Upper lobe of left lung (tissue), 6 donors: ENCODE data around the gene ARNT2. TPM values are rescaled to one million over a fixed set of nuclear protein-coding genes. Genes with fewer than 3 reads are reported as not detected.

Experiments used
- ATAC-seq, 2 donors: fragments of 200-7000 bp; cut with Tn5 transposase; one replicate each; pipeline ENCODE4 v1.9.1; 2022; ENCODE audit warnings: mild to moderate bottlenecking in 2 of 2, moderate library complexity in 2 of 2; ENCODE audit not compliant: low FRiP score in 2 of 2
- DNase-seq, 2 donors: peaks; one replicate each; pipeline ENCODE4 v3.0.0-alpha.2; 2019 to 2020
- H3K27ac ChIP-seq, 4 donors: fragments of 200-600 bp; sonication (generic); one replicate each; pipeline ENCODE4 v1.5.1; 2016 to 2019
- H3K27me3 ChIP-seq, 4 donors: fragments of 200-600 bp; sonication (generic); one replicate each; pipeline ENCODE4 v1.5.1; 2017 to 2019
- H3K36me3 ChIP-seq, 4 donors: fragments of 200-600 bp; sonication (generic); one replicate each; pipeline ENCODE4 v1.5.1; 2016 to 2019
- H3K4me1 ChIP-seq, 4 donors: fragments of 200-600 bp; sonication (generic); one replicate each; pipeline ENCODE4 v1.5.1; 2018 to 2019
- H3K4me3 ChIP-seq, 4 donors: fragments of 200-600 bp; sonication (generic); one replicate each; pipeline ENCODE4 v1.5.1; 2017 to 2019; ENCODE audit warnings: mild to moderate bottlenecking in 2 of 4, moderate library complexity in 1 of 4
- H3K9me3 ChIP-seq, 4 donors: fragments of 200-600 bp; sonication (generic); one replicate each; pipeline ENCODE4 v1.5.1; 2018 to 2019
- EP300 ChIP-seq, 4 donors: sonication (generic); formaldehyde crosslinking; IDR thresholded peaks; one replicate each; pipeline ENCODE4 v1.5.1; 2017; ENCODE audit warnings: antibody characterized with exemption in 4 of 4, control low read depth in 2 of 4
- POLR2A ChIP-seq, 4 donors: fragments of 450-650 bp; IDR thresholded peaks; one replicate each; pipeline ENCODE4 v1.5.1; 2016 to 2017; ENCODE audit warnings: antibody characterized with exemption in 4 of 4, mild to moderate bottlenecking in 2 of 4
- POLR2AphosphoS5 ChIP-seq, 2 donors: sonication (generic); formaldehyde crosslinking; IDR thresholded peaks; one replicate each; pipeline ENCODE4 v1.5.1; 2017; ENCODE audit warnings: antibody characterized with exemption in 2 of 2
- WGBS, 2 donors: methylation state at CpG; one replicate each; pipeline ENCODE4 v1.1.5; 2017 to 2018; 5-methylcytosine and 5-hydroxymethylcytosine counted together
- total RNA-seq, 6 donors: library from RNA; depleted of rRNA in 4 of 6; stranded (reverse); fragments of >200 nt in 4 of 6; gene quantifications; one replicate each; pipeline versions ENCODE4 v1.1.0 to v1.2.1, GENCODE V29; 2016 to 2021
- TF ChIP-seq, protein P1 (sequence below), 6 experiments: fragments of 450-650 bp in 4 of 6; fragments of 200-600 bp in 2 of 6; sonication (generic) in 2 of 6; IDR thresholded peaks; one replicate each; pipeline ENCODE4 v1.5.1; 2016 to 2019; ENCODE audit warnings: antibody characterized with exemption in 6 of 6
- donor health status: DM: no; HTN: no; CAD: no; lungs with moderate emphysema.
- donor health status: DM: no; HTN: yes; CAD: no; lungs with severe emphysema.

ARNT2 gene
- 10 to 100 TPM in 3 of 6 donors, 1 to 10 TPM in 3; 4.7 to 26.9 (median 8.4) TPM for total RNA-seq

GRCh38 chr15:80404057-80404760 is at the start of gene ARNT2:
ARNT2 (plus strand) TSS chr15:80404382; CDS start chr15:80404516, 134 bp downstream.
- H3K27ac ChIP-seq, result peak within 1 kb of the TSS in 2 of 4 donors; percentile 35 to 63
- no peaks in the 10 kb centered on the region for H3K9me3 ChIP-seq
- DNase-seq, result peak in 1 of 2 donors; percentile 89
- 4% methylated on average over 44 of the region's 102 CpGs; no CpG with 5 or more reads in 1 of the 2 donors for WGBS, 2 donors
- peak; percentile 38 to 75 for ATAC-seq
- peak within 1 kb of the TSS in 3 of 4 donors; percentile 59 to 62 (median 59) for H3K4me3 ChIP-seq
- H3K4me1 ChIP-seq, result peaks cover 7 to 19% (median 9%) of the 10 kb centered on the region in 4 donors
- TF ChIP-seq POLR2AphosphoS5 (IDR thresholded peaks at IDR 0.05) (no peak), POLR2A (IDR thresholded peaks at IDR 0.05) (peak in 1 of 4 donors; percentile 13)
- H3K27me3 ChIP-seq, result peaks cover 0 to 20% (median 6%) of the 10 kb centered on the region in 4 donors
- H3K36me3 ChIP-seq, result no peaks in the 10 kb centered on the region

GRCh38 chr15:80367094-80367493 is 37.1 kb upstream of the ARNT2 start:
- Histone ChIP-seq H3K27ac (no peak overlapping the region), H3K9me3 (peaks cover 8 to 38% (median 29%) of the 10 kb centered on the region in 4 donors), H3K36me3 (no peaks in the 10 kb centered on the region), H3K4me1 (no peaks in the 10 kb centered on the region), H3K4me3 (no peak overlapping the region), H3K27me3 (no peaks in the 10 kb centered on the region)
- ATAC-seq, result no peak
- DNase-seq, result no peak
- TF ChIP-seq, protein P1, sequence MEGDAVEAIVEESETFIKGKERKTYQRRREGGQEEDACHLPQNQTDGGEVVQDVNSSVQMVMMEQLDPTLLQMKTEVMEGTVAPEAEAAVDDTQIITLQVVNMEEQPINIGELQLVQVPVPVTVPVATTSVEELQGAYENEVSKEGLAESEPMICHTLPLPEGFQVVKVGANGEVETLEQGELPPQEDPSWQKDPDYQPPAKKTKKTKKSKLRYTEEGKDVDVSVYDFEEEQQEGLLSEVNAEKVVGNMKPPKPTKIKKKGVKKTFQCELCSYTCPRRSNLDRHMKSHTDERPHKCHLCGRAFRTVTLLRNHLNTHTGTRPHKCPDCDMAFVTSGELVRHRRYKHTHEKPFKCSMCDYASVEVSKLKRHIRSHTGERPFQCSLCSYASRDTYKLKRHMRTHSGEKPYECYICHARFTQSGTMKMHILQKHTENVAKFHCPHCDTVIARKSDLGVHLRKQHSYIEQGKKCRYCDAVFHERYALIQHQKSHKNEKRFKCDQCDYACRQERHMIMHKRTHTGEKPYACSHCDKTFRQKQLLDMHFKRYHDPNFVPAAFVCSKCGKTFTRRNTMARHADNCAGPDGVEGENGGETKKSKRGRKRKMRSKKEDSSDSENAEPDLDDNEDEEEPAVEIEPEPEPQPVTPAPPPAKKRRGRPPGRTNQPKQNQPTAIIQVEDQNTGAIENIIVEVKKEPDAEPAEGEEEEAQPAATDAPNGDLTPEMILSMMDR (IDR thresholded peaks at IDR 0.05), result no peak
- no peak for TF ChIP-seq POLR2A (IDR thresholded peaks at IDR 0.05)
- no peak for TF ChIP-seq EP300 (IDR thresholded peaks at IDR 0.05)
- TF ChIP-seq POLR2AphosphoS5 (IDR thresholded peaks at IDR 0.05), result no peak
- WGBS, 2 donors, result 78 to 79% methylated on average over 3 of the region's 3 CpGs

DNA sequence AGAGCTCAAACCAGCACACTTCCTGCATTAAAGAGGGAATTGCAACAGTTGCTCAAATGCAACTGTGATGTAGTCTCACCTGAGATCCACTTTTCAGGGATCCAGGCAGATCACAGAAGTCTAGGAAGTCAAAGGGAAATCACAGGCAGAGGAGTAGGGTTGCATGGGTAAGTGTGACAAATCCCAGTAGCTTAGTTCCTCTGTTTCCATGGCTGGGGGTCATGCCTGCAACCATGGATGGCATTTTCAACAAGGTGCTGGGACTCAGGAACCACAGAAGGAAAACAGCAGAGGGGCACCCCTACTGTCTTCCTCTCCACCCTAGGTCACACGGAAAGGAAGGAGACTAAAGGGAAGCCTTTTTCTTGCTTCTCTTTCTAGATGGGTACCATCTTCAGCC is 36.5 kb upstream of the ARNT2 start:
- ATAC-seq, result no peak
- no peak for DNase-seq
- H3K27me3 ChIP-seq, result no peaks in the 10 kb centered on the region
- TF ChIP-seq, protein P1 (IDR thresholded peaks at IDR 0.05), result no peak
- TF ChIP-seq POLR2A (IDR thresholded peaks at IDR 0.05) (no peak), POLR2AphosphoS5 (IDR thresholded peaks at IDR 0.05) (no peak), EP300 (IDR thresholded peaks at IDR 0.05) (no peak)
- peaks cover 8 to 38% (median 29%) of the 10 kb centered on the region in 4 donors for H3K9me3 ChIP-seq
- no peak overlapping the region for H3K4me3 ChIP-seq
- no peaks in the 10 kb centered on the region for H3K4me1 ChIP-seq
- 64 to 70% methylated on average over 1 of the region's 1 CpG for WGBS, 2 donors
- H3K27ac ChIP-seq, result no peak overlapping the region
- H3K36me3 ChIP-seq, result no peaks in the 10 kb centered on the region

- Histone ChIP-seq H3K27ac (no peak overlapping the region), H3K27me3 (no peaks in the 10 kb centered on the region), H3K4me1 (no peaks in the 10 kb centered on the region), H3K36me3 (no peaks in the 10 kb centered on the region), H3K4me3 (no peak overlapping the region), H3K9me3 (peaks cover 8 to 29% (median 21%) of the 10 kb centered on the region in 4 donors)
- TF ChIP-seq EP300 (IDR thresholded peaks at IDR 0.05), result no peak
- TF ChIP-seq, protein P1 (IDR thresholded peaks at IDR 0.05), result no peak
- no peak for TF ChIP-seq POLR2AphosphoS5 (IDR thresholded peaks at IDR 0.05)
- TF ChIP-seq POLR2A (IDR thresholded peaks at IDR 0.05), result no peak
- DNase-seq, result no peak
- no peak for ATAC-seq
- 82 to 93% methylated on average over 2 of the region's 2 CpGs for WGBS, 2 donors
These were observed 32.3 kb upstream of the ARNT2 start for GRCh38 chr15:80371924-80372323.

DNA sequence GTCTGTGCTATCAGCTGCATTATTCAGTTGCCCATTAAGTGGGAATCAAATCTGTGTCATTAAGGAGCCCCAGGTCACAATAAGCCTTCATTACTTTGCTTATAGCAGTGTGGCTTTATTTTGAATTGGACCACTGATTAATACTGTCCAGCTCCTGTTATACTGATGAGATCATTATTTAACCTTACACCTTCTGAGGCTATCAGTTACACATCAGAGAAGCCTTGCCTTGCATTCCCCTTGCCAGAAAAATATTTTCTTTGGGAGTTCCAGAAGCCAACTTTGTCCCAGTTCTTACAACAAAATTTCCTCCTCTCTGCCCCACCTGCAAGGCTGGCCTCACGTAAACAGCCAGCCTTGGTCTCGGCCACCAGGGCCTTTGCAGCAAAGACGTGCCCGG is 29.7 kb upstream of the ARNT2 start:
- WGBS, 2 donors, result 65 to 71% methylated on average over 4 of the region's 4 CpGs
- DNase-seq, result no peak
- H3K9me3 ChIP-seq, result peaks cover 0 to 4% (median under 1%) of the 10 kb centered on the region in 4 donors
- no peaks in the 10 kb centered on the region for H3K4me1 ChIP-seq
- H3K27ac ChIP-seq, result no peak overlapping the region
- H3K36me3 ChIP-seq, result no peaks in the 10 kb centered on the region
- ATAC-seq, result no peak
- H3K27me3 ChIP-seq, result no peaks in the 10 kb centered on the region
- no peak for TF ChIP-seq EP300 (IDR thresholded peaks at IDR 0.05)
- TF ChIP-seq, protein P1 (IDR thresholded peaks at IDR 0.05), result no peak
- no peak for TF ChIP-seq POLR2A (IDR thresholded peaks at IDR 0.05)
- no peak for TF ChIP-seq POLR2AphosphoS5 (IDR thresholded peaks at IDR 0.05)
- H3K4me3 ChIP-seq, result no peak overlapping the region
